ENCODE results near the gene GLB1L2.
"Not testable (repeated sequence)": the region's sequence is repeated elsewhere in the genome, so short reads cannot be mapped to it uniquely, and the experiment has no call there.

DNA sequence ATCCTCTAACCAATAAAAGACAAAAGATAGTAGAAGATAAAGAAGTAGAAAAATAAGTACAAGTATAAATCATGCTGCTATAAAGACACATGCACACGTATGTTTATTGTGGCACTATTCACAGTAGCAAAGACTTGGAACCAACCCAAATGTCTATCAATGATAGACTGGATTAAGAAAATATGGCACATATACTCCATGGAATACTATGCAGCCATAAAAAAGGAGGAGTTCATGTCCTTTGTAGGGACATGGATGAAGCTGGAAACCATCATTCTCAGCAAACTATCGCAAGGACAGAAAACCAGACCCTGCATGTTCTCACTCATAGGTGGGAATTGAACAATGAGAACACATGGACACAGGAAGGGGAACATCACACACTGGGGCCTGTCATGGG is 10.4 kb upstream of the GLB1L2 start:
- TF ChIP-seq, protein P1, sequence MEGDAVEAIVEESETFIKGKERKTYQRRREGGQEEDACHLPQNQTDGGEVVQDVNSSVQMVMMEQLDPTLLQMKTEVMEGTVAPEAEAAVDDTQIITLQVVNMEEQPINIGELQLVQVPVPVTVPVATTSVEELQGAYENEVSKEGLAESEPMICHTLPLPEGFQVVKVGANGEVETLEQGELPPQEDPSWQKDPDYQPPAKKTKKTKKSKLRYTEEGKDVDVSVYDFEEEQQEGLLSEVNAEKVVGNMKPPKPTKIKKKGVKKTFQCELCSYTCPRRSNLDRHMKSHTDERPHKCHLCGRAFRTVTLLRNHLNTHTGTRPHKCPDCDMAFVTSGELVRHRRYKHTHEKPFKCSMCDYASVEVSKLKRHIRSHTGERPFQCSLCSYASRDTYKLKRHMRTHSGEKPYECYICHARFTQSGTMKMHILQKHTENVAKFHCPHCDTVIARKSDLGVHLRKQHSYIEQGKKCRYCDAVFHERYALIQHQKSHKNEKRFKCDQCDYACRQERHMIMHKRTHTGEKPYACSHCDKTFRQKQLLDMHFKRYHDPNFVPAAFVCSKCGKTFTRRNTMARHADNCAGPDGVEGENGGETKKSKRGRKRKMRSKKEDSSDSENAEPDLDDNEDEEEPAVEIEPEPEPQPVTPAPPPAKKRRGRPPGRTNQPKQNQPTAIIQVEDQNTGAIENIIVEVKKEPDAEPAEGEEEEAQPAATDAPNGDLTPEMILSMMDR (IDR thresholded peaks at IDR 0.05): not testable (repeated sequence)
- TF ChIP-seq POLR2AphosphoS5, POLR2A, EP300 (IDR thresholded peaks at IDR 0.05): not testable (repeated sequence)

Measured in sigmoid colon (tissue), 4 donors.